HEK293 (cell line): ENCODE data around the gene ABCG8.

Experiments
- CTCF ChIA-PET: fragments of 350-600 bp; formaldehyde crosslinking; extraction: SDS; loops from one replicate; lab custom pipeline; 2021; ENCODE audit warnings: antibody characterized with exemption; lab: Yijun Ruan, JAX
- POLR2A ChIA-PET: fragments of 300-600 bp; formaldehyde crosslinking; extraction: SDS; loops from one replicate; lab custom pipeline; 2020; ENCODE audit warnings: antibody characterized with exemption, inconsistent platforms; lab: Yijun Ruan, JAX
- H3K27ac ChIP-seq: fragments of 200-500 bp; sonication (Bioruptor generic); 2 replicates; pipeline ENCODE4 v1.5.1; 2014; ENCODE audit warnings: low read depth, low read length, control low read depth, inconsistent platforms; ENCODE audit errors: extremely low read depth
- H3K36me3 ChIP-seq, 2 experiments: fragments of 200-500 bp in 1 of 2; sonication (Bioruptor generic) in 1 of 2; 1 replicate in 1 of 2; 2 replicates in 1 of 2; pipeline ENCODE4 v1.5.1; 2014 to 2017; ENCODE audit warnings: inconsistent platforms in 2 of 2, low read length in 2 of 2; ENCODE audit not compliant: control insufficient read depth in 2 of 2, insufficient read depth in 1 of 2
- H3K4me1 ChIP-seq: fragments of 200-500 bp; sonication (Bioruptor generic); 2 replicates; pipeline ENCODE4 v1.5.1; 2014; ENCODE audit warnings: mild to moderate bottlenecking, low read length, inconsistent platforms; ENCODE audit not compliant: control insufficient read depth, insufficient read depth
- H3K4me3 ChIP-seq: 2 replicates; pipeline ENCODE4 v1.5.1; 2011; ENCODE audit warnings: low read depth, mild to moderate bottlenecking, control low read depth, low read length, moderate library complexity
- H3K9me3 ChIP-seq: fragments of 200-500 bp; sonication (Bioruptor generic); 2 replicates; pipeline ENCODE4 v1.5.1; 2014; ENCODE audit warnings: low read depth, low read length, inconsistent platforms; ENCODE audit not compliant: control insufficient read depth, insufficient read depth
- BCL6B ChIP-seq: fragments of 450-650 bp; formaldehyde crosslinking; IDR thresholded peaks from 2 replicates; pipeline ENCODE4 v1.5.1; 2017; ENCODE audit warnings: missing biosample characterization, missing genetic modification characterization
- FEZF1 ChIP-seq: fragments of 450-650 bp; formaldehyde crosslinking; IDR thresholded peaks from 2 replicates; pipeline ENCODE4 v1.5.1; 2016; ENCODE audit warnings: missing biosample characterization, missing genetic modification characterization
- GLIS1 ChIP-seq: fragments of 450-650 bp; formaldehyde crosslinking; IDR thresholded peaks from 2 replicates; pipeline ENCODE4 v1.5.1; 2016; ENCODE audit warnings: missing biosample characterization, missing genetic modification characterization
- HOXC10 ChIP-seq: sonication (generic); formaldehyde crosslinking; IDR thresholded peaks from 2 replicates; pipeline ENCODE4 v1.8.1; 2023; ENCODE audit warnings: mild to moderate bottlenecking, missing genetic modification reagents
- KLF17 ChIP-seq: fragments of 450-650 bp; formaldehyde crosslinking; IDR thresholded peaks from 2 replicates; pipeline ENCODE4 v1.5.1; 2016; ENCODE audit warnings: missing biosample characterization, missing genetic modification characterization
- KLF9 ChIP-seq: fragments of 450-650 bp; formaldehyde crosslinking; IDR thresholded peaks from 2 replicates; pipeline ENCODE4 v1.5.1; 2016; ENCODE audit warnings: missing biosample characterization, missing genetic modification characterization, low read depth
- SP3 ChIP-seq: fragments of 450-650 bp; formaldehyde crosslinking; IDR thresholded peaks from 2 replicates; pipeline ENCODE4 v1.5.1; 2016; ENCODE audit warnings: missing biosample characterization, missing genetic modification characterization
- ZBTB11 ChIP-seq: fragments of 450-650 bp; formaldehyde crosslinking; conservative IDR thresholded peaks from 2 replicates; pipeline ENCODE4 v1.5.1; 2016; ENCODE audit warnings: low read depth, missing biosample characterization, missing genetic modification characterization
- ZBTB17 ChIP-seq: fragments of 450-650 bp; formaldehyde crosslinking; IDR thresholded peaks from 2 replicates; pipeline ENCODE4 v1.5.1; 2016; ENCODE audit warnings: missing biosample characterization, missing genetic modification characterization
- ZEB2 ChIP-seq: fragments of 450-650 bp; formaldehyde crosslinking; IDR thresholded peaks from 2 replicates; pipeline ENCODE4 v1.5.1; 2016; ENCODE audit warnings: missing biosample characterization, missing genetic modification characterization
- ZFHX2 ChIP-seq: fragments of 450-650 bp; formaldehyde crosslinking; conservative IDR thresholded peaks from 2 replicates; pipeline ENCODE4 v1.5.1; 2016; ENCODE audit warnings: missing biosample characterization, missing genetic modification characterization
- ZNF202 ChIP-seq: fragments of 450-650 bp; formaldehyde crosslinking; IDR thresholded peaks from 2 replicates; pipeline ENCODE4 v1.5.1; 2016; ENCODE audit warnings: missing biosample characterization, missing genetic modification characterization, borderline replicate concordance
- ZNF449 ChIP-seq: fragments of 450-650 bp; formaldehyde crosslinking; IDR thresholded peaks from 2 replicates; pipeline ENCODE4 v1.5.1; 2017; ENCODE audit warnings: missing biosample characterization, mild to moderate bottlenecking, missing genetic modification characterization, moderate library complexity
- ZNF701 ChIP-seq: fragments of 450-650 bp; formaldehyde crosslinking; IDR thresholded peaks from 2 replicates; pipeline ENCODE4 v1.5.1; 2016; ENCODE audit warnings: missing biosample characterization, missing genetic modification characterization

ABCG8 gene

GRCh38 chr2:43879261-43879660, 40.5 kb downstream of the ABCG8 start:
- Histone ChIP-seq H3K36me3 (no peaks in the 10 kb centered on the region), H3K9me3 (no peaks in the 10 kb centered on the region), H3K4me3 (no peak overlapping the region), H3K27ac (no peak overlapping the region), H3K4me1 (no peaks in the 10 kb centered on the region)
- CTCF ChIA-PET = no interaction called here
- POLR2A ChIA-PET = no interaction called here
- 0 out of 2 replicates have a peak, but pooled peaks have one; percentile 23 for TF ChIP-seq GLIS1
- no peak for TF ChIP-seq BCL6B

GRCh38 chr2:43880471-43880870, 41.7 kb downstream of the ABCG8 start:
- Histone ChIP-seq H3K36me3 (peaks cover 0 to 5% of the 10 kb centered on the region in 2 experiments; a peak in 1 of 3 replicates), H3K4me3 (no peak overlapping the region), H3K4me1 (no peaks in the 10 kb centered on the region), H3K9me3 (no peaks in the 10 kb centered on the region)
- ChIA-PET POLR2A (no interaction called here), CTCF (no interaction called here)
- TF ChIP-seq KLF9 (tag by site-specific recombination) (no peak), ZBTB17 (tag by site-specific recombination) (no peak), FEZF1 (tag by site-specific recombination) (no peak), ZEB2 (no peak), ZNF449 (tag by site-specific recombination) (no peak), KLF17 (no peak), HOXC10 (CRISPR knock-in tag) (no peak), ZBTB11 (tag by site-specific recombination) (no peak)
- TF ChIP-seq, all 188 proteins: peak for 0
- H3K27ac ChIP-seq = no peak overlapping the region

GRCh38 chr2:43880952-43881351, 42.2 kb downstream of the ABCG8 start:
- TF ChIP-seq ZFHX2 (tag by site-specific recombination) (no peak), SP3 (tag by site-specific recombination) (no peak), ZNF701 (tag by site-specific recombination) (no peak), ZNF202 (tag by site-specific recombination) (no peak), ZBTB17 (tag by site-specific recombination) (no peak)
- Histone ChIP-seq H3K4me1 (no peaks in the 10 kb centered on the region), H3K27ac (no peak overlapping the region), H3K4me3 (no peak overlapping the region), H3K36me3 (peaks cover 0 to 9% of the 10 kb centered on the region in 2 experiments; a peak in 1 of 3 replicates), H3K9me3 (no peaks in the 10 kb centered on the region)
- CTCF ChIA-PET = interaction anchor here (0.5 kb wide), 1 partner anchor 599 kb away, joined by 3 read pairs; no protein-coding TSS in a partner anchor
- POLR2A ChIA-PET = no interaction called here
